Loucy (cell line): Measurements from ENCODE around the gene LRP3.

Experiments
- CTCF ChIP-seq: fragments of 200-600 bp; sonication (generic); conservative IDR thresholded peaks from 2 replicates; pipeline ENCODE4 v1.5.1; 2014; ENCODE audit warnings: mild to moderate bottlenecking, antibody characterized with exemption, low read length
- EZH2phosphoT487 ChIP-seq: fragments of 200-600 bp; IDR thresholded peaks from 2 replicates; pipeline ENCODE4 v1.6.1; 2018; ENCODE audit warnings: antibody characterized with exemption, mild to moderate bottlenecking, moderate library complexity, borderline replicate concordance

- TF ChIP-seq CTCF: no peak
- TF ChIP-seq EZH2phosphoT487: no peak
Observed at GRCh38 chr19:33254245-33254824, 60.2 kb downstream of the LRP3 start.
